C4-2B (cell line): ENCODE measurements around the gene ANKS1B.

ENCODE experiments used
- ZFX ChIP-seq: fragments of 450-650 bp; IDR thresholded peaks from 2 replicates; pipeline ENCODE4 v1.6.1; 2017
- TF ChIP-seq, protein P1 (sequence below): fragments of 450-650 bp; conservative IDR thresholded peaks from 2 replicates; pipeline ENCODE4 v1.5.1; 2017; ENCODE audit warnings: mild to moderate bottlenecking

DNA sequence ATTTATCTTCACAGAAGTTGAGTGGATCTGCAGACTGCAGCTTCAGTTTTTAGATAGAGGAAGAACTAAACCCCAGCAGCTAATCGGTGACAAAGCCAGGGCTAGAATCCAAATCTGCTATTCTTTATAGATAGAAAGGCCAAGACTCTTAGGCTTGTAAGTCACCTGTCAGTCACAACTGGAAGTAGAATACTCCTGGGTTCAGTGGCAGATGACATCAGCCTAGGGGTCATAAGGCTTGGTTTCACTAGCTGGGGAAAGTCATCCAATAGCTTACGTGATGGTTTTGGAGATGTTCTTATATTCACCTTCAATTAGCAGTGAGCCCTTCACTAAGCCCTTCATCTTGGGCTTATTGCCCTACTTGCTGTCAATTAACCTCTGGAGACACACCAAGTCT, 1246.2 kb downstream of the ANKS1B start:
- TF ChIP-seq, protein P1, sequence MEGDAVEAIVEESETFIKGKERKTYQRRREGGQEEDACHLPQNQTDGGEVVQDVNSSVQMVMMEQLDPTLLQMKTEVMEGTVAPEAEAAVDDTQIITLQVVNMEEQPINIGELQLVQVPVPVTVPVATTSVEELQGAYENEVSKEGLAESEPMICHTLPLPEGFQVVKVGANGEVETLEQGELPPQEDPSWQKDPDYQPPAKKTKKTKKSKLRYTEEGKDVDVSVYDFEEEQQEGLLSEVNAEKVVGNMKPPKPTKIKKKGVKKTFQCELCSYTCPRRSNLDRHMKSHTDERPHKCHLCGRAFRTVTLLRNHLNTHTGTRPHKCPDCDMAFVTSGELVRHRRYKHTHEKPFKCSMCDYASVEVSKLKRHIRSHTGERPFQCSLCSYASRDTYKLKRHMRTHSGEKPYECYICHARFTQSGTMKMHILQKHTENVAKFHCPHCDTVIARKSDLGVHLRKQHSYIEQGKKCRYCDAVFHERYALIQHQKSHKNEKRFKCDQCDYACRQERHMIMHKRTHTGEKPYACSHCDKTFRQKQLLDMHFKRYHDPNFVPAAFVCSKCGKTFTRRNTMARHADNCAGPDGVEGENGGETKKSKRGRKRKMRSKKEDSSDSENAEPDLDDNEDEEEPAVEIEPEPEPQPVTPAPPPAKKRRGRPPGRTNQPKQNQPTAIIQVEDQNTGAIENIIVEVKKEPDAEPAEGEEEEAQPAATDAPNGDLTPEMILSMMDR, result no peak
- no peak for TF ChIP-seq ZFX
